Stimulated activated CD4-positive, alpha-beta T cell treated with anti-CD3 and anti-CD28 coated beads, Interleukin-1b, Interleukin-23, amount 100 ng/mL, for 1 hour (primary cell): Measurements from ENCODE around the gene PNPLA8.
A peak's percentile ranks its signal among the peaks of the same experiment; 100 is the strongest.
"Not testable (repeated sequence)": the region's sequence is repeated elsewhere in the genome, so short reads cannot be mapped to it uniquely, and the experiment has no call there.

ENCODE experiments used
- DNase-seq, 2 donors: peaks; one replicate each; pipeline ENCODE4 v3.0.0-alpha.2; 2020; ENCODE audit warnings: low read depth in 2 of 2

PNPLA8 gene

DNA sequence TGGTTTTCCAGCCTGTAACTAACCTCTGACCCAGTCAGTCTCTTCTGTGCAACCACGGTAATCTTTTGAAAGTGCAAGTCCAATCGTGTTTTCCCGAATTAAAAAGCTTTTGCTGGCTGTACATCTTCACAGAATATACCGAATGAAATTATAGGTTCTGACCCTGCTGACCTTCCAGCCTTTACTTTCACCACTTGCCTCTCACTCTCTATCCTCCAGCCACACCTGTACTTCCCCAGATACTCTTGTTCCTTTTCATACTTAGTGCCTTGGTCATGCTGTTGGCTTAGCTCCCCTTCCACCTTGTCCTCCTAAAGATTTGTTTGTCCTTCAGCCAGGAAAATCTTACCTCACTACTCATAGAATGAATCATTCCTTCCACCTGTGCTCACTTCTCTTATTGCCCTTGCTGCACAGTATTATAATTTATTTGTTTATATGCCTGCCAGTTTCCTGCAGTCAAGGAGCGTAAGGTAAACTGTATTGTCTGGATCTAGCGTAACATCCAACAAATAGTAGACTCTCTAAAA, 2.3 kb upstream of the PNPLA8 start:
- DNase-seq: no peak

GRCh38 chr7:108526768-108527017, 758 bp upstream of the PNPLA8 start:
- no peak for DNase-seq

DNA sequence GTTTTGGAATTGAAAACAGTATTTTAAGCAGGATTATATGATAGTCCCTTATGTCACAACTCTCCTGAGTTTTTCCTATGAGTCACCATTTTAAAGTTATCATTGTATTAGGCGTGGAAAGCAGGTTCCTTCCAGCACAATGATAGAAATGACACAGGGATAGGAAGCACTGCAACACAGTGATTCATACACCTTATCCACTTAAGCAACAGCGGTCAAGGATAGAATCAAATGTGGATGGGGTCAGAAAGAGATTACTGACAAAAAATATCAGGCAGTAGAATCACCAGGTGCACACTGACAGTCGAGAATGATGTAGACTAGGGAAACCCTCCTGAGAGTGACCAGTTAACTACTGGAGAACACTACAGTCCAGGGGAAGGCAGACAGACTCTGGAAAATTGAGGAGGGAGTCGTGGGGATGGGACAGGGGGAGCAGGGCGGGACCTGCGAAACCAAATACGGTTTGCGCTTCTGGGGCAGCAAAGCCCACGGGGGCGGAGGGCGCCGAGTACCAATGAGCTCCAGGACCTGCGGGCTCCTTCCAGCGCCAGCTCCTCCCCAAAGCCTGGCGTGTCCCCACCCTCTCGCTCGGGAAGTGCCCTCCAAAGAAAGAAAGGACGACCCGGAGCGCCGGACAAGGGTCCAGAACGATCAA, 479 bp downstream of the PNPLA8 start:
- DNase-seq: peak in 1 of 2 donors; percentile 3

GRCh38 chr7:108522780-108523179, 3.2 kb downstream of the PNPLA8 start:
- no peak for DNase-seq

GRCh38 chr7:108517951-108518350, 8.0 kb downstream of the PNPLA8 start:
- DNase-seq: no peak

GRCh38 chr7:108515630-108516029, 10.3 kb downstream of the PNPLA8 start:
- DNase-seq: no peak

GRCh38 chr7:108515013-108515412, 10.9 kb downstream of the PNPLA8 start:
- no peak for DNase-seq

GRCh38 chr7:108511939-108512338, 14.0 kb downstream of the PNPLA8 start:
- no peak for DNase-seq

DNA sequence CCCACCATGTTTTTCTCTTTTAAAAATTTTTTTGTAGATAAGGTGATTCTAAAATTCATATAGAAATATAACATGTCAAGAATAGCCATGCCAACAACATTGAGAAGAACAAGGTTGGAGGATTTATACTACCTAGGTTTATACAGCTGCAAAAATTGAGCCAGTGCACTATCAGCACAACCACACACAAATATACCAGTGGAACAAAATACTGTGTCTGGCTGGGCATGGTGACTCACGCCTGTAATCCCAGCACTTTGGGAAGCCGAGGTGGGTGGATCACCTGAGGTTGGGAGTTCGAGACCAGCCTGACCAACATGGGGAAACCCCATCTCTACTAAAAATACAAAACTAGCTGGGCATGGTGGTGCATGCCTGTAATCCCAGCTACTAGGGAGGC, 21.4 kb downstream of the PNPLA8 start:
- not testable (repeated sequence) for DNase-seq

DNA sequence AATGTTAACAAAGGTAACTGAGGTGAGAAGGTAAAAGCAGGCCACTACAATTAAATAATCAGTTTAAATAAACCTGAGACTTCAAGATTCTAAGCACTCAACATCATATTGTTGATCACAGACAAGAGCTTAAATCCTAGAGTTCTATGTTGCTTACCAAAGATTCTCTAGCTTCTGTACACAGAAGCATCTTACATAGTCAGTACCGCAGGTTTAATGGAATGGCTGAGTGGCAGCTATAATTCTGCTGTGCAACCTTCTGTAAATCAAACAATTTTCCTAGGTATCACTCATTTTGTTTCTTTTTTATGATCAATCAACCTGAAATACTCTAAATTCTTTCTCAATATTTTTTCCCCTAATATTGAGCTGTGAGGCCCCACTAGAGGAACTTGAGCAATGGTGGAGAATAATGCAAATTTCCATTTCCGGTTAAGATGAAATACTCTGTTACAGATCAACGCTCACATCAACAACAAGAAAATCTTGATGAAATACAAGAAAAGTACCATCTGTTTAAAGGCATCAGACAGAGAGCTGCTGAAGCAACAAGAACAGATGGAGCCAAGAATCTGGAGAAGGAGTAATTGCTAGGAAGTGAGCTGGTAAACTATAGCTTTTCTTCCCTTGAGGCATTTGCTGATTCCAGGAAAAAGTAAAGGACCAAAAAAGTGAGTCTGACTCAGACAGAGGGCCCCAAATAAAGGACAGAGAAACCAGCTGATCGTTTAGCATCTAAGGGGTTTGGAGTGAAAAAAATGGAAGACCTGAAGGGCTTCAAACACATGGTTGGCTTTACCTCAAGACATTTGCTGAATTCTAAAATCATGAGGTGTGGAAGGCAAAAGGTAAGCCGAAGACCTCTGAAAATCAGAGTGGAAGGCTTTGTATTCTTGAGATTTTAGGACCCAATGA, 22.6 kb downstream of the PNPLA8 start:
- no peak for DNase-seq

DNA sequence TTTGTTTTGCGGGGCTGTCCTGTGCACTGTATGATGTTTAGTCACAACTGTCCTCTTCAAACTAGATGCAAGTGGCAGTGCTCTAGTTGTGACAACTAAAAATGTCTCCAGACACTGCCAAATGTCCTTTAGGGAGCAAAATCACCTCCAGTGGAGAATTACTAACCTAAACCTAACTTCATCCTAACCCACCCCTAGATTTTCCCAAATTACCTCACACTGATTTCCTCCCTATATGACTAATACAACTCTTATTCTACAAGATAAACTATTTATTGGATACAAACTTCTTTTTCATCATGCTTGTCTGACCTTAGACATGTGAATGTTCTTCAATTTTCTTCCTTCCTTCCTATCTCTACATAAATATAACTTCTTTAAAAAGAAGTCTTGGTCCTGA, 26.4 kb downstream of the PNPLA8 start:
- DNase-seq: no peak

- no peak for DNase-seq
Measured at GRCh38 chr7:108498481-108498880, 27.5 kb downstream of the PNPLA8 start.

GRCh38 chr7:108497082-108497725, 28.7 kb downstream of the PNPLA8 start:
- peak in 1 of 2 donors; percentile 1 for DNase-seq

DNA sequence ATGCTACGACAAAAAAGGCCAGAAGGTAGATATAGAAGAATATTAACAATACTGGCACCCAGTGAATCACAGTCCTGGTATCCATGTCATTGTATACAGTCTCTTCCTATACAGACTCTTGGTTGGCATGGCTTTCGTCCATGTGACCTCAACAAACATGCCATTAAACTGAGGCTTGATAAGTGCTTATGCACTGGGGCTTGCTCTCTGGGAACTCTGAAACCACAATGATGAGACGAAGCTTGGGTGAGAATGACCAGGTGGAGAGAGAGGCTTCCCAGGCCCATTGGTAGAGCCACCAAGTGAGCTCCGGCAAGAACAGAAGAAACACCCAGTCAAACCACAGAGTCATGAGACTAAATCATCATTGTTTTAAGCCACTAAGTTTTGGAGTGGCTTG, 33.2 kb downstream of the PNPLA8 start:
- DNase-seq: no peak

DNA sequence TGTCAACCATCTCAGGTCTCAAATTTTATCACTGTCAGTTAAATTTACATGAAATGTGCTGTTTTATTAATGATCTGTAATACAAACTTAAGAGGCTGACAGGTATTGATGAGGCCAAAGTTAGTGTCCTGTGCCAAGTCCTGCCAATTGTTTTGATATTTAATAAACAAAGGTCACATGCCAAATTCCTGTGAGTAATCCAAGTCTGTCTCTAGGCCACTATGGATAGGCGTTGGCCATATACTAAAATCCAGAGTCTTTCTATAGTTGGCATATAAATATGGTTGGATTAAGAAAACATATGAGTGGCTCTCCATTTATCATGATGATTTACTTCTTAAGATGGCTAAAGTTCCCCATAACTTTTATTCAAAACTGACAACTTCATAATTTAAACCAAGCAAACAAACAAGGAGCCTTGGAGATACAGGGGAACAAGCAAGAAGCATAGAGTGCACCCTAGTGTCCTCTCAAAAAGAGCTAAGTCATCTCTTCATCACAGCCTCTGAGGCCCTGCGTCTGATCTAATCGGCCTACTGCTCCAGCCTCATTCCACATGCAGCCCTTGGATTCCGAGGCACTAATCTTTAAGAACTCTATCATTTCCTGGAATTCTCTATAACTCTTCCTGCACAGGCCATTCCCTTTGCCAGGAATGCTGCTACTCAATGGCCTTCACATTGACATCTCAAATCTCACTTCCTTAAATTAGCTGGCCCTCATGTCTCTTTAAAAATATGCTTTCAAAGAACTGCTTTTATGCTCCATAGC, 37.0 kb downstream of the PNPLA8 start:
- no peak for DNase-seq

DNA sequence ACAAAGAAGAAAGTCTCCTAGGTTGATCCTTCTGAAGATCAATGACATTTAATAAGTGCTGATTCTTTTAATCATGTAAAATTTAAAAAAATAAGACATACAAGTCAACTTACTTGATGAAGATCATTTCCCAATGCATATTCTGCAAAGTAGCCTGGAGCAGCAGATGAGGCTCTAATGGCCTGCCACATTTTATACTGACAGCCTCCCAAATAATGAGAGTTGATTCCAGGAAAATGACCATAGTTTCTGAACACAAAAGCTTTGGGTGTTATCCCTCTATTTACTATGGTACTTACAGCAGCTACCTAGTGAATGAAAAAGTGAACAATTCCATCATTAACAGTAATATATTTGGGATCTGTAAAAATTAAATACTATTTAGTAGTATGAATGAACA, 38.3 kb downstream of the PNPLA8 start:
- no peak for DNase-seq

- DNase-seq: no peak
Measured at GRCh38 chr7:108486291-108486966, 39.5 kb downstream of the PNPLA8 start.

DNA sequence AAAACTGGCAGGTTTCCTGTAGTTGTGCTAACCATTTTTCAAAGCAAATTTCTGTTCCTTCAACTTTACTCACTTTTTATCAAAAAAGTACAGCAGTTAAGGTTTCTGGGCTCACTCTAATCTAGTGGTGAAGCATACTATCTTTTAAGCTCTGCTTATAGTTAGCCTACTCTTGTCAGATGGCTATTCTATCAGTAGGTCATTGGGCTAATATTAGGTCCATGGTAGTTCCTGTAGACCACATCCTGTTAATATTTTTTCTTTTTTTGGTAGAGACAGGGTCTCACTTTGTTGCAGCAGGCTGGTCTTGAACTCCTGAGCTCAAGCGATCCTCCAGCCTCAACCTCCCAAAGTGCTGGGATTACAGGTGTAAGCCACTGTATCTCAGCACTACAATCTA, 41.8 kb downstream of the PNPLA8 start:
- no peak for DNase-seq

- DNase-seq: no peak
Measured at GRCh38 chr7:108480311-108480710, 45.6 kb downstream of the PNPLA8 start.

DNA sequence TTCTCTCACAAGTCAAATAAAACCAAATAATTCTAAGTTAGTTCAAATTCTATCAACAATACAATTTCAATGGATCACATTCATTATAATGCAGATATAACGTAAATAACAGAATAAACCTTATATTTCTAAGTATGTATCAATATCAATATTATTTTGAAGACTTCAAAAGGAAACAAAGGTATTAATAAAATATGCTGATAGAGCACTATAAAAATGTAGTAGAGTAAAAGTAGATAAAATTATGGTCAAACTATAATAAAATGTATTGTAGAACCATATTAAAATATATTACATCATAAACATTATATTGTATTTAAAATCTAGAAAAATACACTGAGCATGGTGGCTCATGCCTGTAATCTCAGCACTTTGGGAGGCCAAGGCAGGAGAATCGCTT, 46.2 kb downstream of the PNPLA8 start:
- no peak for DNase-seq

- DNase-seq: no peak
Measured at GRCh38 chr7:108479118-108479517, 46.8 kb downstream of the PNPLA8 start.
